ENCODE data around the gene PLXNA4. TPM values are rescaled to one million over a fixed set of nuclear protein-coding genes. Genes with fewer than 3 reads are reported as not detected.

Gene PLXNA4
- total and polyA plus RNA-seq, 12 donors = 0.83 to 17.0 (median 11.5) TPM

- peaks cover 0 to 37% (median 22%) of the 10 kb centered on the region in 9 donors for H3K4me1 ChIP-seq
- no peaks in the 10 kb centered on the region for H3K36me3 ChIP-seq
- H3K9me3 ChIP-seq = peaks cover 0 to 9% (median 0%) of the 10 kb centered on the region in 11 donors
- 82 to 90% methylated on average over 2 of the region's 2 CpGs for WGBS, 2 donors
- DNase-seq (no peak), ATAC-seq (no peak)
- no peak overlapping the region for H3K27ac ChIP-seq
- intact Hi-C loops (cut with DNase I) = no loop called here
- H3K4me3 ChIP-seq = no peak overlapping the region
- no peak for TF ChIP-seq CTCF (IDR thresholded peaks at IDR 0.05)
- H3K27me3 ChIP-seq = no peaks in the 10 kb centered on the region
These were observed 327.4 kb downstream of the PLXNA4 start for GRCh38 chr7:132248841-132249240.

- H3K36me3 ChIP-seq = no peaks in the 10 kb centered on the region
- H3K27ac ChIP-seq = no peak overlapping the region
- DNase-seq = no peak
- TF ChIP-seq CTCF (IDR thresholded peaks at IDR 0.05) = no peak
- no peak overlapping the region for H3K4me3 ChIP-seq
- 81 to 85% methylated on average over 6 of the region's 6 CpGs for WGBS, 2 donors
- no peaks in the 10 kb centered on the region for H3K27me3 ChIP-seq
- H3K9me3 ChIP-seq = peaks cover 0 to 9% (median 0%) of the 10 kb centered on the region in 11 donors
- peaks cover 0 to 37% (median 22%) of the 10 kb centered on the region in 9 donors for H3K4me1 ChIP-seq
- intact Hi-C loops (cut with DNase I) = no loop called here
- ATAC-seq = peak in 3 of 8 donors; percentile 18 to 30 (median 23)
These were observed 328.2 kb downstream of the PLXNA4 start for GRCh38 chr7:132247995-132248618.

GRCh38 chr7:132246591-132246990 lies 329.7 kb downstream of the PLXNA4 start:
- Histone ChIP-seq H3K36me3 (no peaks in the 10 kb centered on the region), H3K27me3 (no peaks in the 10 kb centered on the region), H3K4me3 (no peak overlapping the region), H3K27ac (no peak overlapping the region), H3K9me3 (peaks cover 0 to 9% (median 0%) of the 10 kb centered on the region in 11 donors), H3K4me1 (peaks cover 0 to 31% (median 21%) of the 10 kb centered on the region in 9 donors)
- ATAC-seq (no peak), DNase-seq (no peak)
- no peak for TF ChIP-seq CTCF (IDR thresholded peaks at IDR 0.05)
- intact Hi-C loops (cut with DNase I) = no loop called here

GRCh38 chr7:132245539-132245938 lies 330.7 kb downstream of the PLXNA4 start:
- Histone ChIP-seq H3K36me3 (no peaks in the 10 kb centered on the region), H3K27me3 (no peaks in the 10 kb centered on the region), H3K27ac (no peak overlapping the region), H3K4me3 (no peak overlapping the region), H3K4me1 (peaks cover 0 to 20% (median 10%) of the 10 kb centered on the region in 9 donors), H3K9me3 (peaks cover 0 to 9% (median 0%) of the 10 kb centered on the region in 11 donors)
- no peak for TF ChIP-seq CTCF (IDR thresholded peaks at IDR 0.05)
- intact Hi-C loops (cut with DNase I) = no loop called here
- DNase-seq (no peak), ATAC-seq (no peak)
- WGBS, 2 donors = 85 to 92% methylated on average over 3 of the region's 3 CpGs

All from heart right ventricle (tissue), 16 donors.